ENCODE measurements around the gene LIN7A.

Gene LIN7A

GRCh38 chr12:80868576-80868975, 69.2 kb downstream of the LIN7A start:
- no peak overlapping the region for H3K4me2 ChIP-seq
- no peak overlapping the region for H3K27ac ChIP-seq
- no peaks in the 10 kb centered on the region for H3K27me3 ChIP-seq (ENCODE audit: insufficient read depth, low read depth)
- H3K4me1 ChIP-seq (ENCODE audit: low read depth, poor library complexity, severe bottlenecking), result no peaks in the 10 kb centered on the region
- no peaks in the 10 kb centered on the region for H4K20me1 ChIP-seq (ENCODE audit: insufficient read depth)
- H3K79me2 ChIP-seq (ENCODE audit: insufficient read depth, low read depth), result no peaks in the 10 kb centered on the region
- no peaks in the 10 kb centered on the region for H3K36me3 ChIP-seq (ENCODE audit: insufficient read depth)
- no peak overlapping the region for H2AFZ ChIP-seq (ENCODE audit: low read depth)
- H3K9ac ChIP-seq, result no peak overlapping the region
- TF ChIP-seq CTCF (conservative IDR thresholded peaks at IDR 0.05; ENCODE audit: low read depth, low read length), result no peak
- H3K4me3 ChIP-seq (IDR thresholded peaks at IDR 0.05; ENCODE audit: insufficient read depth, low read depth, low read length), result no peak overlapping the region

- no peak overlapping the region for H3K4me3 ChIP-seq (IDR thresholded peaks at IDR 0.05; ENCODE audit: insufficient read depth, low read depth, low read length)
- no peaks in the 10 kb centered on the region for H4K20me1 ChIP-seq (ENCODE audit: insufficient read depth)
- no peak overlapping the region for H3K9ac ChIP-seq
- no peaks in the 10 kb centered on the region for H3K4me1 ChIP-seq (ENCODE audit: low read depth, poor library complexity, severe bottlenecking)
- H3K27me3 ChIP-seq (ENCODE audit: insufficient read depth, low read depth), result no peaks in the 10 kb centered on the region
- H2AFZ ChIP-seq (ENCODE audit: low read depth), result no peak overlapping the region
- no peak for TF ChIP-seq CTCF (conservative IDR thresholded peaks at IDR 0.05; ENCODE audit: low read depth, low read length)
- H3K27ac ChIP-seq, result no peak overlapping the region
- H3K79me2 ChIP-seq (ENCODE audit: insufficient read depth, low read depth), result no peaks in the 10 kb centered on the region
- H3K36me3 ChIP-seq (ENCODE audit: insufficient read depth), result no peaks in the 10 kb centered on the region
- no peak overlapping the region for H3K4me2 ChIP-seq
Measured at GRCh38 chr12:80867941-80868340, 69.8 kb downstream of the LIN7A start.

GRCh38 chr12:80864046-80864735, 73.5 kb downstream of the LIN7A start:
- H3K4me2 ChIP-seq, result no peak overlapping the region
- no peak overlapping the region for H3K4me3 ChIP-seq (IDR thresholded peaks at IDR 0.05; ENCODE audit: insufficient read depth, low read depth, low read length)
- H3K4me1 ChIP-seq (ENCODE audit: low read depth, poor library complexity, severe bottlenecking), result no peaks in the 10 kb centered on the region
- no peak overlapping the region for H3K27ac ChIP-seq
- no peaks in the 10 kb centered on the region for H4K20me1 ChIP-seq (ENCODE audit: insufficient read depth)
- no peaks in the 10 kb centered on the region for H3K79me2 ChIP-seq (ENCODE audit: insufficient read depth, low read depth)
- no peak overlapping the region for H3K9ac ChIP-seq
- no peak overlapping the region for H2AFZ ChIP-seq (ENCODE audit: low read depth)
- H3K36me3 ChIP-seq (ENCODE audit: insufficient read depth), result no peaks in the 10 kb centered on the region
- TF ChIP-seq CTCF (conservative IDR thresholded peaks at IDR 0.05; ENCODE audit: low read depth, low read length), result no peak
- no peaks in the 10 kb centered on the region for H3K27me3 ChIP-seq (ENCODE audit: insufficient read depth, low read depth)

DNA sequence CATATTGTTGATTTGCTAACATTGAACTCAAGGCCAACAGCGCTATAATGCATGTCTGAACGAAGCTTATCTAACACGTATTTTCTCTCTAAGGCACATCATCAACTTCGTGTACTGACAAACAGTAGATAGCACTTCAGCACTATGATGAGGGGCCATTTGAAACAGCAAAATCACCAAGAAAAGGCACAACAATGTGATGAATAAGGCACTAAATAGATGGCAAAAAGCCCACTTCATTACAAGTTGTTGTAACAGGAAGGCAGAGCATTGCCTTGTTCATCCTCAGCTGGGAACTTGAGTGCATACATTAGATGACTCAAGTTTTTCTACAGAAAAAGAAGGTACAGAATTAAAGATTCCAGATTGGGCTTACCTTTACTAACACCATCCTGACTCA, 75.2 kb downstream of the LIN7A start:
- Histone ChIP-seq H2AFZ (ENCODE audit: low read depth) (no peak overlapping the region), H3K36me3 (ENCODE audit: insufficient read depth) (no peaks in the 10 kb centered on the region), H3K4me2 (no peak overlapping the region), H3K27ac (no peak overlapping the region), H3K79me2 (ENCODE audit: insufficient read depth, low read depth) (no peaks in the 10 kb centered on the region), H3K27me3 (ENCODE audit: insufficient read depth, low read depth) (no peaks in the 10 kb centered on the region), H4K20me1 (ENCODE audit: insufficient read depth) (no peaks in the 10 kb centered on the region), H3K4me3 (IDR thresholded peaks at IDR 0.05; ENCODE audit: insufficient read depth, low read depth, low read length) (no peak overlapping the region), H3K9ac (no peak overlapping the region), H3K4me1 (ENCODE audit: low read depth, poor library complexity, severe bottlenecking) (no peaks in the 10 kb centered on the region)
- TF ChIP-seq CTCF (conservative IDR thresholded peaks at IDR 0.05; ENCODE audit: low read depth, low read length), result no peak
